ENCODE measurements around the gene C2CD5.
"Not testable (repeated sequence)": the region's sequence is repeated elsewhere in the genome, so short reads cannot be mapped to it uniquely, and the experiment has no call there.

C2CD5 gene

GRCh38 chr12:22491034-22491433, 53.3 kb downstream of the C2CD5 start:
- DNase-seq (ENCODE audit: extremely low read depth, insufficient read length), result no peak
- H3K36me3 ChIP-seq (ENCODE audit: control insufficient read depth, insufficient read depth, low read length), result no peaks in the 10 kb centered on the region; the same call in none of the 2 replicates
- H3K27me3 ChIP-seq (replicated peaks; ENCODE audit: control insufficient read depth, insufficient read depth, low read length), result no peaks in the 10 kb centered on the region
- no peak overlapping the region for H3K4me3 ChIP-seq (replicated peaks; ENCODE audit: low read depth, low read length)
- no peak for TF ChIP-seq CTCF (IDR thresholded peaks at IDR 0.05; ENCODE audit: insufficient read depth, low read length, poor library complexity, severe bottlenecking)

GRCh38 chr12:22488478-22488877, 55.9 kb downstream of the C2CD5 start:
- DNase-seq (ENCODE audit: extremely low read depth, insufficient read length), result no peak
- Histone ChIP-seq H3K27me3 (replicated peaks; ENCODE audit: control insufficient read depth, insufficient read depth, low read length) (no peaks in the 10 kb centered on the region), H3K4me3 (replicated peaks; ENCODE audit: low read depth, low read length) (no peak overlapping the region), H3K36me3 (ENCODE audit: control insufficient read depth, insufficient read depth, low read length) (no peaks in the 10 kb centered on the region; the same call in none of the 2 replicates)
- TF ChIP-seq CTCF (IDR thresholded peaks at IDR 0.05; ENCODE audit: insufficient read depth, low read length, poor library complexity, severe bottlenecking), result no peak

- H3K4me3 ChIP-seq (replicated peaks; ENCODE audit: low read depth, low read length); H3K36me3 ChIP-seq (ENCODE audit: control insufficient read depth, insufficient read depth, low read length); H3K27me3 ChIP-seq (replicated peaks; ENCODE audit: control insufficient read depth, insufficient read depth, low read length); DNase-seq (ENCODE audit: extremely low read depth, insufficient read length): not testable (repeated sequence)
Measured at GRCh38 chr12:22487683-22488082, 56.7 kb downstream of the C2CD5 start.

GRCh38 chr12:22481547-22482104, 62.7 kb downstream of the C2CD5 start:
- no peak for DNase-seq (ENCODE audit: extremely low read depth, insufficient read length)
- Histone ChIP-seq H3K36me3 (ENCODE audit: control insufficient read depth, insufficient read depth, low read length) (peaks cover 3% of the 10 kb centered on the region), H3K27me3 (replicated peaks; ENCODE audit: control insufficient read depth, insufficient read depth, low read length) (no peaks in the 10 kb centered on the region), H3K4me3 (replicated peaks; ENCODE audit: low read depth, low read length) (no peak overlapping the region)
- no peak for TF ChIP-seq CTCF (IDR thresholded peaks at IDR 0.05; ENCODE audit: insufficient read depth, low read length, poor library complexity, severe bottlenecking)

GRCh38 chr12:22480814-22481213, 63.5 kb downstream of the C2CD5 start:
- H3K27me3 ChIP-seq (replicated peaks; ENCODE audit: control insufficient read depth, insufficient read depth, low read length); H3K4me3 ChIP-seq (replicated peaks; ENCODE audit: low read depth, low read length); H3K36me3 ChIP-seq (ENCODE audit: control insufficient read depth, insufficient read depth, low read length); DNase-seq (ENCODE audit: extremely low read depth, insufficient read length): not testable (repeated sequence)

- no peak for TF ChIP-seq CTCF (IDR thresholded peaks at IDR 0.05; ENCODE audit: insufficient read depth, low read length, poor library complexity, severe bottlenecking)
- Histone ChIP-seq H3K27me3 (replicated peaks; ENCODE audit: control insufficient read depth, insufficient read depth, low read length) (no peaks in the 10 kb centered on the region), H3K36me3 (ENCODE audit: control insufficient read depth, insufficient read depth, low read length) (peaks cover 3% of the 10 kb centered on the region), H3K4me3 (replicated peaks; ENCODE audit: low read depth, low read length) (no peak overlapping the region)
- no peak for DNase-seq (ENCODE audit: extremely low read depth, insufficient read length)
Measured at GRCh38 chr12:22480016-22480415, 64.3 kb downstream of the C2CD5 start.

- Histone ChIP-seq H3K27me3 (replicated peaks; ENCODE audit: control insufficient read depth, insufficient read depth, low read length) (no peaks in the 10 kb centered on the region), H3K36me3 (ENCODE audit: control insufficient read depth, insufficient read depth, low read length) (peaks cover 3% of the 10 kb centered on the region), H3K4me3 (replicated peaks; ENCODE audit: low read depth, low read length) (no peak overlapping the region)
- DNase-seq (ENCODE audit: extremely low read depth, insufficient read length), result no peak
- TF ChIP-seq CTCF (IDR thresholded peaks at IDR 0.05; ENCODE audit: insufficient read depth, low read length, poor library complexity, severe bottlenecking), result no peak
Measured at GRCh38 chr12:22477894-22478287, 66.5 kb downstream of the C2CD5 start.
